Common myeloid progenitor, CD34-positive (primary cell): ENCODE results near the gene AJM1.
"Not testable (repeated sequence)": the region's sequence is repeated elsewhere in the genome, so short reads cannot be mapped to it uniquely, and the experiment has no call there.

Experiments used
- CTCF ChIA-PET: fragments of 350-600 bp; sonication (Branson Sonifier 250); formaldehyde crosslinking; loops from one replicate; lab custom pipeline; 2021; ENCODE audit warnings: antibody characterized with exemption; lab: Charles Lee
- POLR2A ChIA-PET: fragments of 350-600 bp; sonication (Branson Sonifier 250); formaldehyde crosslinking; loops from one replicate; lab custom pipeline; 2021; ENCODE audit warnings: antibody characterized with exemption; lab: Charles Lee
- DNase-seq, 3 donors: peaks; one replicate each; pipeline versions ENCODE4 v3.0.0 to v3.0.0-alpha.2; 2013
- H3K27ac ChIP-seq, 2 experiments: 1 replicate in 1 of 2; 2 replicates in 1 of 2; pipeline ENCODE4 v1.7.0; 2013; ENCODE audit warnings: inconsistent platforms in 2 of 2, low read length in 2 of 2, mild to moderate bottlenecking in 2 of 2, low read depth in 1 of 2, moderate library complexity in 1 of 2; ENCODE audit not compliant: severe bottlenecking in 2 of 2, insufficient read depth in 1 of 2, poor library complexity in 1 of 2
- H3K27me3 ChIP-seq, 5 experiments: replicated peaks in 2 of 5; 1 replicate in 3 of 5; 2 replicates in 2 of 5; pipeline versions ENCODE4 v1.6.1 to v1.7.0; 2013; ENCODE audit warnings: low read length in 4 of 5, mild to moderate bottlenecking in 2 of 5, moderate library complexity in 2 of 5, inconsistent platforms in 1 of 5; ENCODE audit not compliant: insufficient read depth in 5 of 5, control insufficient read depth in 4 of 5
- H3K36me3 ChIP-seq, 4 experiments: 1 replicate in 2 of 4; 2 replicates in 2 of 4; pipeline versions ENCODE4 v1.6.1 to v1.7.0; 2013; ENCODE audit warnings: low read length in 3 of 4, control low read depth in 1 of 4, mild to moderate bottlenecking in 1 of 4; ENCODE audit not compliant: control insufficient read depth in 4 of 4, insufficient read depth in 4 of 4
- H3K4me1 ChIP-seq, 4 experiments: 1 replicate in 3 of 4; 2 replicates in 1 of 4; pipeline versions ENCODE4 v1.6.1 to v1.7.1; 2013; ENCODE audit warnings: low read length in 3 of 4, mild to moderate bottlenecking in 3 of 4, control low read depth in 1 of 4, inconsistent platforms in 1 of 4, moderate library complexity in 1 of 4; ENCODE audit not compliant: control insufficient read depth in 4 of 4, insufficient read depth in 4 of 4; ENCODE audit errors: control extremely low read depth in 1 of 4
- H3K4me3 ChIP-seq, 7 experiments: 1 replicate in 4 of 7; 2 replicates in 3 of 7; pipeline versions ENCODE4 v1.5.1 to v1.7.0; 2013; ENCODE audit warnings: mild to moderate bottlenecking in 7 of 7, low read length in 6 of 7, moderate library complexity in 6 of 7, inconsistent platforms in 2 of 7, low read depth in 2 of 7, control low read depth in 1 of 7; ENCODE audit not compliant: insufficient read depth in 4 of 7, control insufficient read depth in 1 of 7; ENCODE audit errors: extremely low read depth in 1 of 7
- H3K9me3 ChIP-seq, 5 experiments: 1 replicate in 4 of 5; 2 replicates in 1 of 5; pipeline versions ENCODE4 v1.6.1 to v1.7.1; 2013; ENCODE audit warnings: low read length in 4 of 5, mild to moderate bottlenecking in 2 of 5, inconsistent platforms in 1 of 5, low read depth in 1 of 5, moderate library complexity in 1 of 5; ENCODE audit not compliant: control insufficient read depth in 4 of 5, insufficient read depth in 2 of 5; ENCODE audit errors: control extremely low read depth in 1 of 5
- WGBS: methylation state at CpG from one replicate; pipeline ENCODE4 v1.1.5; 2013; ENCODE audit not compliant: insufficient coverage; 5-methylcytosine and 5-hydroxymethylcytosine counted together

Gene AJM1

DNA sequence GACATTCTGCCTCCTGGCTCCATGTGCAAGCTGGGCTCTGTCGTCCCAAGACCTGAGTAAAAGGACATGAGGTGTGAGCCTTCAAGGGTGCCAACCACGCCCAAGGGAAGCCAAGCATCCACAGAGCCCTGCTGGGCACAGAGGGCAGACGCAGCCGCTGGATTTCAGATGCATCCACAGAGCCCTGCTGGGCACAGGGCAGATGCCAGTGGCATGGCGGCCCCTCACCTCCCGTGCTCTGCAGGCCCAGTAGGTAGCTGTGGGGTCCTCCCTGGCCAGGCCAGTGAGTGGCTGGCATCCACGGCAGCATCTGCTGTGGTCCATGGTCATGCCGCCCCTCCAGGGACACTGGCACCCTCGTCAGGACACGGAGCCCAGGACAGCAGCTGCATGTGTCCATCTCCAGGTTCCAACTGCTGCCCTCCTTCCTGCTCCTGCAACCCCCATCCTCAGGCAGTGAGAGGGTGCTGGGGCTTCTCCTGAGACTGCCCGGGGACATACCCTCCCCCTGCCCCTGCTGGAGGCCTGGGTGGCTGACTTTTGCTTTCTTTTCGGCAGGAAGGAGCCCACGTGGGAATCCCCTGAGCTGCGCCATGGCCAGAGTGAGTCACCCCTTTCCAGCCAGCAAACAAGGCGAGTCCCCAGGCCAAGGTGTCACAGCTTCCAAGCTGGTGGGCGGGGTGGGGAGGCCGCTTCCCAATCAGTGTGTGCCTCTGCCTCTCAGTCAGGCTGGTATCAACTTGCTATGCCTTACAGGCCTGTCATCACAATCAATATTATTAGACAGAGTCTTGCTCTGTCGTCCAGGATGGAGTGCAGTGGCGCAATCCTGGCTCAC is 40.0 kb downstream of the AJM1 start:
- POLR2A ChIA-PET: no interaction called here
- 40% methylated on average over 14 of the region's 19 CpGs for WGBS
- peak; percentile 83 to 94 (median 93) for DNase-seq

GRCh38 chr9:136882947-136883283 is 40.6 kb downstream of the AJM1 start:
- H3K4me1 ChIP-seq: peaks cover 0 to 41% (median 35%) of the 10 kb centered on the region in 4 experiments
- H3K9me3 ChIP-seq, H3K27me3 ChIP-seq, H3K36me3 ChIP-seq, DNase-seq, H3K27ac ChIP-seq, POLR2A ChIA-PET: not testable (repeated sequence)
- 86% methylated on average over 9 of the region's 9 CpGs for WGBS
- peak overlapping the region in 2 of 7 experiments; percentile 59 to 67 for H3K4me3 ChIP-seq
- CTCF ChIA-PET: interaction anchor here (1.2 to 4.3 kb wide), 4 partner anchors 11 to 40 kb away, joined by 3 to 22 read pairs (median 6); partner anchors contain the start of gene AJM1

More for the DNA sequence above, 40.0 kb downstream of the AJM1 start:
- Histone ChIP-seq H3K4me1 (peaks cover 0 to 37% (median 32%) of the 10 kb centered on the region in 4 experiments), H3K27ac (peak overlapping the region in 1 of 2 experiments; percentile 54), H3K4me3 (peak overlapping the region; percentile 5 to 67 (median 51)), H3K27me3 (no peaks in the 10 kb centered on the region), H3K36me3 (no peaks in the 10 kb centered on the region), H3K9me3 (no peaks in the 10 kb centered on the region)
- CTCF ChIA-PET: interaction anchor here (1.2 to 4.3 kb wide), 4 partner anchors 10 to 40 kb away, joined by 3 to 22 read pairs (median 6); partner anchors contain the start of gene AJM1

DNA sequence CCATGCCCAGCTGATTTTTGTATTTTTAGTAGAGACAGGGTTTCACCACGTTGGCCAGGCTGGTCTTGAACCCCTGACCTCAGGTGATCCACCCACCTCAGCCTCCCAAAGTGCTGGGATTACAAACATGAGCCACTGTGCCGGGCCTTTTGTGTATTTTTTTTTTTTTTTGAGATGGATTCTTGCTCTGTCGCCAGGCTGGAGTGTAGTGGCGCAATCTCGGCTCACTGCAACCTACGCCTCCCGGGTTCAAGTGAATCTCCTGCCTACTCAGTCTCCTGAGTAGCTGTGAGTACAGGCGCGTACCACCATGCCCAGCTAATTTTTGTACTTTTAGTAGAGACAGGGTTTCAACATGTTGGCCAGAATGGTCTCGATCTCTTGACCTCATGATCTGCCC is 41.4 kb downstream of the AJM1 start:
- H3K36me3 ChIP-seq, H3K9me3 ChIP-seq, H3K27me3 ChIP-seq, H3K27ac ChIP-seq, DNase-seq, H3K4me3 ChIP-seq, POLR2A ChIA-PET: not testable (repeated sequence)
- 97% methylated on average over 5 of the region's 10 CpGs for WGBS
- peaks cover 0 to 41% (median 35%) of the 10 kb centered on the region in 4 experiments for H3K4me1 ChIP-seq
- CTCF ChIA-PET: interaction anchor here (1.2 to 4.3 kb wide), 3 partner anchors 12 to 41 kb away, joined by 3 to 22 read pairs (median 7); partner anchors contain the start of gene AJM1

DNA sequence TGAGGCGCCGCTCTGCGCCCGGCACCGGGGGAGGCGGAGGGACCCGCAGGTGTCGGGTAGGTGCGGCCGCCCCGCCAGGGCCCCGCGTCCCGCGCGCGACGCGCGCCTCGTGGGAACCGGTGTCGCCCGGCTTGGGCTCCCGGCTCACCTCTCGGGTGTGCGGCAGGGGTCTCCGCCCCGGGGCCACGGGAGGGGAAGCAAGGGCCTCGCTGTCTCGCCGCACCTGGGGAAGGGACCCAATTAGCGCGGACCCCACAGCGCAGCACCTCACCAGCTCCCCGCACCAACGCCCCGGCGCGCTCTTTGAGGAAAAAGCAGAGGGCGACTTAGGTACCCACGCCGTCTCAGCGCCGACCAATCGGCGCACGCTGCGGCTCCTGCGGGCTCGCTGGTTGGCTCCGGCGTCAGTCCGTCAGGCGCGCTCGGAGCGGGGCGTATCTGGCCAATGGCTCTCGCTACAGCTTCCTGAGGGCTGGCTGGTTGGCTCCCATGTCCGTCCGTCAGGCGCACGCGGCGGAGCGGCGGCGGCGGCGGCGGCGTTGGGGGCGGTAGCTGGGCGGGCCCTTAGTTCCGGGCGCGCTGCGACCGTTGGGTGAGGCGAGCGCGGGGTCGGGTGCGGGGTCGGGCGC is 43.8 kb downstream of the AJM1 start, which contains the start of gene TRAF2:
TRAF2 (plus strand) TSS at position 567 of the 629 bp plus-strand sequence. CDS start 12,225 bp downstream, outside the sequence.
- peak; percentile 99 for DNase-seq
- CTCF ChIA-PET: interaction anchor here (1.0 to 1.2 kb wide), 2 partner anchors 22 to 143 kb away, joined by 3 to 4 read pairs; no protein-coding TSS in a partner anchor
- WGBS: 0% methylated on average over 59 of the region's 88 CpGs
- Histone ChIP-seq H3K27ac (peak within 1 kb of the TSS; percentile 72 to 86), H3K4me1 (peaks cover 0 to 41% (median 35%) of the 10 kb centered on the region in 4 experiments), H3K4me3 (peak within 1 kb of the TSS; percentile 73 to 90 (median 87)), H3K9me3 (no peaks in the 10 kb centered on the region), H3K36me3 (peaks cover 0 to 21% (median 11%) of the 10 kb centered on the region in 4 experiments), H3K27me3 (no peaks in the 10 kb centered on the region)
- POLR2A ChIA-PET: interaction anchor here (0.5 to 1.0 kb wide), 3 partner anchors 12 to 173 kb away, joined by 3 to 5 read pairs (median 4); partner anchors contain the start of gene EDF1

GRCh38 chr9:136886610-136887597 is 44.6 kb downstream of the AJM1 start:
- peak overlapping the region; percentile 72 to 86 for H3K27ac ChIP-seq
- peaks cover 0 to 34% (median 28%) of the 10 kb centered on the region in 4 experiments for H3K4me1 ChIP-seq
- H3K36me3 ChIP-seq: peaks cover 0 to 24% (median 12%) of the 10 kb centered on the region in 4 experiments
- POLR2A ChIA-PET: interaction anchor here (0.6 to 1.0 kb wide), 3 partner anchors 11 to 21 kb away, joined by 3 to 5 read pairs (median 4); partner anchors contain the start of gene EDF1
- no peaks in the 10 kb centered on the region for H3K9me3 ChIP-seq
- CTCF ChIA-PET: interaction anchor here (1.0 to 2.1 kb wide), 6 partner anchors 9 to 142 kb away, joined by 3 to 9 read pairs (median 4); partner anchors contain the start of gene AJM1
- H3K4me3 ChIP-seq: peak overlapping the region; percentile 73 to 90 (median 81)
- peak in 2 of 3 donors; percentile 33 to 66 for DNase-seq
- WGBS: 1% methylated on average over 71 of the region's 76 CpGs
- no peaks in the 10 kb centered on the region for H3K27me3 ChIP-seq

DNA sequence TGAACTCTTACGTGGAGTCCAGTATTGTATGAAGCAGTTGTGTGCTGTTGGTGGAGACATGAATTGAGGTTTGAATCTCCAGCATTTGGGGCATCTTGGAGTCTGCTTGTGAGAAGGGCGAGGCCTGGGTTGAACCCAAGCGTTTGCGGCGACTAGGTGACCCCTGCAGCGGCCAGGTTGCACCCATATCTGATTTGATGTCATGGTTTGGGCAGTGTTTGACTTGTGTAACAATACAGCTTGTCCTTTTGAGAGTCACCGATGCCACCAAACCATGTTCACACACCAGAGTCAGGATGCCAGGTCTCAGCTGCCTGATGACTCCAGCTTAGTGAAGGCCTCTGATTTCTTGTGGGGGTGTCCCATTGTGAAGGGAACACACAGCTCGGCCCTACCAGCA is 46.2 kb downstream of the AJM1 start:
- no peak for DNase-seq

More for the DNA sequence above, 46.2 kb downstream of the AJM1 start:
- CTCF ChIA-PET: interaction anchor here (0.7 to 2.1 kb wide), 6 partner anchors 8 to 59 kb away, joined by 3 to 9 read pairs (median 4); partner anchors contain the start of gene AJM1
- POLR2A ChIA-PET: no interaction called here
- H3K27me3 ChIP-seq: no peaks in the 10 kb centered on the region
- H3K27ac ChIP-seq: no peak overlapping the region
- H3K9me3 ChIP-seq: no peaks in the 10 kb centered on the region
- peaks cover 0 to 20% (median 17%) of the 10 kb centered on the region in 4 experiments for H3K4me1 ChIP-seq
- H3K4me3 ChIP-seq: no peak overlapping the region
- 100% methylated on average over 7 of the region's 8 CpGs for WGBS
- peaks cover 0 to 32% (median 19%) of the 10 kb centered on the region in 4 experiments for H3K36me3 ChIP-seq
